Lung (tissue), 12 donors: ENCODE measurements around the gene PRAC2. TPM values are rescaled to one million over a fixed set of nuclear protein-coding genes. Genes with fewer than 3 reads are reported as not detected.

Experiments
- ATAC-seq: fragments of 200-7000 bp; cut with Tn5 transposase; one replicate; pipeline ENCODE4 v1.9.1; 2020; ENCODE audit warnings: moderate number of reproducible peaks; ENCODE audit not compliant: insufficient read depth, low FRiP score
- DNase-seq, 3 donors: peaks; one replicate each; pipeline ENCODE4 v3.0.0-alpha.2; 2013 to 2017
- H3K27ac ChIP-seq, 2 donors: one replicate each; pipeline ENCODE4 v1.5.1; 2013; ENCODE audit warnings: mild to moderate bottlenecking in 2 of 2, moderate library complexity in 2 of 2, control low read depth in 1 of 2, inconsistent platforms in 1 of 2, low read depth in 1 of 2, low read length in 1 of 2
- H3K27me3 ChIP-seq, 3 donors: one replicate each; pipeline ENCODE4 v1.5.1; 2013; ENCODE audit warnings: low read length in 2 of 3; ENCODE audit not compliant: control insufficient read depth in 3 of 3, insufficient read depth in 3 of 3
- H3K36me3 ChIP-seq, 4 donors: one replicate each; pipeline ENCODE4 v1.5.1; 2013; ENCODE audit warnings: low read length in 4 of 4, mild to moderate bottlenecking in 1 of 4, moderate library complexity in 1 of 4; ENCODE audit not compliant: control insufficient read depth in 4 of 4, insufficient read depth in 4 of 4
- H3K4me1 ChIP-seq, 5 donors: one replicate each; pipeline ENCODE4 v1.5.1; 2013; ENCODE audit warnings: low read length in 5 of 5, mild to moderate bottlenecking in 2 of 5, moderate library complexity in 1 of 5; ENCODE audit not compliant: control insufficient read depth in 5 of 5, insufficient read depth in 5 of 5
- H3K4me3 ChIP-seq: one replicate; pipeline ENCODE4 v1.5.1; 2013; ENCODE audit warnings: mild to moderate bottlenecking, control low read depth, moderate library complexity
- H3K9ac ChIP-seq, 2 donors: one replicate each; pipeline ENCODE4 v1.5.1; 2013; ENCODE audit warnings: low read length in 2 of 2, control low read depth in 1 of 2; ENCODE audit not compliant: insufficient read depth in 1 of 2
- H3K9me3 ChIP-seq, 4 donors: one replicate each; pipeline ENCODE4 v1.5.1; 2013; ENCODE audit warnings: low read length in 3 of 4, mild to moderate bottlenecking in 1 of 4, moderate library complexity in 1 of 4; ENCODE audit not compliant: control insufficient read depth in 4 of 4, insufficient read depth in 3 of 4
- CTCF ChIP-seq: IDR thresholded peaks from 2 replicates; pipeline ENCODE4 v1.5.1; 2012; ENCODE audit warnings: mild to moderate bottlenecking; ENCODE audit errors: control extremely low read depth, extremely low read depth
- WGBS, 2 donors: extraction: QIAGEN DNeasy Blood & Tissue Kit; methylation state at CpG; one replicate each; pipeline ENCODE4 v1.1.7; 2013; 5-methylcytosine and 5-hydroxymethylcytosine counted together
- polyA plus RNA-seq, 2 donors: library from polyadenylated mRNA; stranded (reverse); fragments of 200-250 nt; gene quantifications; one replicate each; pipeline ENCODE4 v1.2.1, GENCODE V29; 2013
- total RNA-seq, 2 donors: library from RNA; depleted of rRNA in 1 of 2; stranded (reverse); fragments of >200 nt in 1 of 2; gene quantifications; one replicate each; pipeline ENCODE4 v1.2.1, GENCODE V29; 2014 to 2021
- donor health status: control.
- donor health status: control.
- donor health status: Bipolar disorder and iron deficiency.
- donor health status: healthy.
- donor health status: DM: yes; HTN: yes; CAD: no.

PRAC2 gene
- total and polyA plus RNA-seq, 4 donors = not detected

GRCh38 chr17:48746916-48747444 lies 24.0 kb downstream of the PRAC2 start:
- H3K9me3 ChIP-seq = peaks cover 0 to 11% (median 0%) of the 10 kb centered on the region in 4 donors
- no peak for ATAC-seq
- no peaks in the 10 kb centered on the region for H3K36me3 ChIP-seq
- H3K4me1 ChIP-seq = no peaks in the 10 kb centered on the region
- WGBS, 2 donors = 5 to 6% methylated on average over 21 of the region's 21 CpGs
- H3K9ac ChIP-seq = no peak overlapping the region
- H3K27me3 ChIP-seq = peaks cover 22 to 99% (median 98%) of the 10 kb centered on the region in 3 donors
- no peak for DNase-seq
- H3K27ac ChIP-seq = no peak overlapping the region
- no peak for TF ChIP-seq CTCF
- H3K4me3 ChIP-seq = no peak overlapping the region

GRCh38 chr17:48747445-48748363 lies 24.7 kb downstream of the PRAC2 start:
- Histone ChIP-seq H3K4me3 (no peak overlapping the region), H3K4me1 (no peaks in the 10 kb centered on the region), H3K27me3 (peaks cover 22 to 99% (median 97%) of the 10 kb centered on the region in 3 donors), H3K9me3 (peaks cover 0 to 12% (median 0%) of the 10 kb centered on the region in 4 donors), H3K27ac (no peak overlapping the region), H3K36me3 (no peaks in the 10 kb centered on the region), H3K9ac (no peak overlapping the region)
- peak in 1 of 3 donors; percentile 40 for DNase-seq
- no peak for ATAC-seq
- no peak for TF ChIP-seq CTCF
- 4 to 10% methylated on average over 48 to 53 of the region's 53 CpGs for WGBS, 2 donors

- no peak for ATAC-seq
- Histone ChIP-seq H3K9me3 (peaks cover 0 to 12% (median 0%) of the 10 kb centered on the region in 4 donors), H3K4me1 (no peaks in the 10 kb centered on the region), H3K27me3 (peaks cover 22 to 100% (median 97%) of the 10 kb centered on the region in 3 donors), H3K36me3 (no peaks in the 10 kb centered on the region), H3K27ac (no peak overlapping the region), H3K9ac (no peak overlapping the region), H3K4me3 (no peak overlapping the region)
- DNase-seq = peak in 2 of 3 donors; percentile 19 to 58
- WGBS, 2 donors = 25 to 28% methylated on average over 16 of the region's 16 CpGs
- TF ChIP-seq CTCF = no peak
Measured at GRCh38 chr17:48748718-48749566, 26.0 kb downstream of the PRAC2 start.
